Measurements from ENCODE around the gene MAST4.

Gene MAST4

DNA sequence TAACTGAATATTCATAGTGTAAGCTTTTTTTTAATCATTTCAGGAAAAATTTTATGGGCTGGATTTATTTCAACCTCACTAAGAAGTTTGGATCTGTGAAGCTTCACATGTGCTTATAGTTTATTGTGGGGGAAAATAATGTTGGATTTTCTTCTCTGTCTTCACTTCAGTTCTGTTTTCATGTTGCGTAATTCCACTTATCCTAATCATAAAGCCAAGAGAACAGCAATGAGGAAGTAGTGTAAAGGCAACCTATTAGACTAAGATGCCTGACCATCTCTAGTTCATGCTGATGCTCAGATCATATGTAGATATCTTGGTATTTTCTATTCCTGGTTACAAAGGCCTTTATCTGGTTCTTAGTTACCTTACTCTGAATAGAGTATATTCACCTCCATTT, 550.4 kb downstream of the MAST4 start:
- no peak overlapping the region for H3K4me3 ChIP-seq (ENCODE audit: low read length)
- DNase-seq (ENCODE audit: low read depth): peak; percentile 29
- TF ChIP-seq, protein P1, sequence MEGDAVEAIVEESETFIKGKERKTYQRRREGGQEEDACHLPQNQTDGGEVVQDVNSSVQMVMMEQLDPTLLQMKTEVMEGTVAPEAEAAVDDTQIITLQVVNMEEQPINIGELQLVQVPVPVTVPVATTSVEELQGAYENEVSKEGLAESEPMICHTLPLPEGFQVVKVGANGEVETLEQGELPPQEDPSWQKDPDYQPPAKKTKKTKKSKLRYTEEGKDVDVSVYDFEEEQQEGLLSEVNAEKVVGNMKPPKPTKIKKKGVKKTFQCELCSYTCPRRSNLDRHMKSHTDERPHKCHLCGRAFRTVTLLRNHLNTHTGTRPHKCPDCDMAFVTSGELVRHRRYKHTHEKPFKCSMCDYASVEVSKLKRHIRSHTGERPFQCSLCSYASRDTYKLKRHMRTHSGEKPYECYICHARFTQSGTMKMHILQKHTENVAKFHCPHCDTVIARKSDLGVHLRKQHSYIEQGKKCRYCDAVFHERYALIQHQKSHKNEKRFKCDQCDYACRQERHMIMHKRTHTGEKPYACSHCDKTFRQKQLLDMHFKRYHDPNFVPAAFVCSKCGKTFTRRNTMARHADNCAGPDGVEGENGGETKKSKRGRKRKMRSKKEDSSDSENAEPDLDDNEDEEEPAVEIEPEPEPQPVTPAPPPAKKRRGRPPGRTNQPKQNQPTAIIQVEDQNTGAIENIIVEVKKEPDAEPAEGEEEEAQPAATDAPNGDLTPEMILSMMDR (conservative IDR thresholded peaks at IDR 0.05; ENCODE audit: low read length): no peak

DNA sequence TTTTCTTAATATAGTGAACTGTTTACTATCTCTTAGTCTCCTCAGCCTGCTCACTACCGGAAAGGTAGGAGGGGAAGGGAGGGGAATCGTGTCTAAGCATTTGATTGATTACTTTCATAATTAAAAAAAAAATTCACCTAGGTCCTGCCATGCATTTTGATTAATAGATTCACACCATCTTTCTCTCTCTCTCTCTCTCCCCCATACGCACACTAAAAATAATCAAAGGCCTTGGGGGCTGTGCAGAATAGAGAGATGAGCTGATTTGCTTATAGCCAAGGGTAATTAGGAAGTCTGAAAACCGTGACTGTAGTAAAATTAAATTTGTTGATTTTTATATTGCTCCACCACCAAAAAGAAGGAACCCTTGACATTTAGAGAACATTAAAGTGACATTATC, 550.8 kb downstream of the MAST4 start:
- no peak for DNase-seq (ENCODE audit: low read depth)
- TF ChIP-seq, protein P1 (conservative IDR thresholded peaks at IDR 0.05; ENCODE audit: low read length): no peak
- H3K4me3 ChIP-seq (ENCODE audit: low read length): no peak overlapping the region

DNA sequence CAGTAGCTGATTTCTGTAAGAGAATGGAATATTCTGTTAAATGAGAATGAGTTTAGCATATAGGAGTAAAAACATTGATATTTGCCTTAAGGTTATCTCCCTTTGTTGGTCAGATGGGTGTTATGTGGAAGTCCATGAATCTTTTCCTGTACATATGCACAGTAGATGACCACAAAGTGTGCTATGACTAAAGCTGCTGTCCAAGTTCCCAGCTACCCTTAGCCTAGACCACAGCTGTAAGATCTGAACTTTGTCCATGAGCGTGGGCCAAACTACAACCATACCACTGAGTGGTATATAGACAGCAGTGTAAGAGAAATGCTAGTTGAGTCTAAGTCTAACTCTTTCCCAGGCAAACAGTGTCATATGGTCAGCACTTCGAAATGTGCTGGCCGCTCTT, 551.6 kb downstream of the MAST4 start:
- DNase-seq (ENCODE audit: low read depth): no peak
- TF ChIP-seq, protein P1 (conservative IDR thresholded peaks at IDR 0.05; ENCODE audit: low read length): no peak
- no peak overlapping the region for H3K4me3 ChIP-seq (ENCODE audit: low read length)

DNA sequence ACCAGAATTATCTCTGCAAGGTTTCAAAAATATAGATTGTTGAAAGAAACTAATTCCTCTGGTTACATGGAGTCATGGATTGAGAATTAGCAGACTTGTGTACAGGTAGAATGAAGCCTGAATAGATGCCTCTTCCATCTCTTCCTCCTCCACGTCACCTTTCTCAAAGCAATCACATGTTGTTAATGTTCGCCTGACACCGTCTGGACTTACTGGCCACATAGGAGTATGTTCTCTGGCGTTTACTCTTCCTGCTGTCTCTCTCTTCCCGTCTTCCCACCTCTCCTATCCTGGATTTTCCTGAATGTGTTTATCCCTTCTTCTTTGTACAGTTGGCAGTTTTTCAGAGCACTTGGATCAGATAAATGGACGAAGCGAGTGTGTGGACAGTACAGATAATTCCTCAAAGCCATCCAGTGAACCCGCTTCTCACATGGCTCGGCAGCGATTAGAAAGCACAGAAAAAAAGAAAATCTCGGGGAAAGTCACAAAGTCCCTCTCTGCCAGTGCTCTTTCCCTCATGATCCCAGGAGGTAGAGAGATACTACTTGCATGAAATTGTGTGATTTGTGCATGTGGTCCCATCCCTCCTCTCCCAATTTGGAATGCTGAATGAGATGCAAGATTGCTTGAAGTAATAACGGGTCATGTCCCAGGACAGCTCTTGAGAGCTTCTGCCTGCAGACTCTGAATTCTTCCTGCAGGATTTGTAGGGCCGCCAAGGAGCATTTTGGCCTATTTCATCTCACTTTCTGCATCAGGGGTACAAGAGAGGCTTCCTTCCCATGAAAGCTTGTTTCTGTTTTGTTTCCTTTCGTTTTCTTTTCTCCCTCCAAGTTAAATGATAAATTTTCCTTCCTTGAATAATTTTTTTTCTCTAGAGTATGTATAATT, 553.1 kb downstream of the MAST4 start:
- DNase-seq (ENCODE audit: low read depth): no peak
- TF ChIP-seq, protein P1 (conservative IDR thresholded peaks at IDR 0.05; ENCODE audit: low read length): no peak
- H3K4me3 ChIP-seq (ENCODE audit: low read length): no peak overlapping the region

DNA sequence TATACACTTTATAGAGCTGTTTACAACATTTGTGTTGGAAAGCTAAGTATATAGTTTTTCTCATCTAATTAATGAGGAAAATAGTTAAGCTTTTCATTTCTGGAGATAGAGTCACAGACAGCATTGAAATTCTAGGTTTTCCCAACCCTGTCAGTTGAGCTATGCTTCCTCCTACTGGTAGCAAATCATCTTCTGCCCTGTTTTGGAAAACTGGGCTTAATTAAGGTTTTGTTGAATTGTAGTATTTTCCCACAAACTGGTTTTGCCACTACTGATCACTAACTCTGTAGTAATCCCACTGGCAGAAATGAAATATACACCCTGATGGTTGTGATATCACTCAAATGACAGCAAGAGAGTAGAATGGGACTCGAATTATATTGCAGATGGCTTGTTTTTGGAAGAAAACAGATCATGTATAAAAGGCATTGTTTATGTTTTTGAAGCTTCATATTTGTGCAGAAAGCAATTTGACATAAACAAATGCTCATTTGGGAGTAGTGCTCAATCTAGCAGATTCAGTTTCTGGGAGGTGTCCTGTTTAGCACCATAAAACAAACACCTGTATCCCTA, 553.8 kb downstream of the MAST4 start:
- H3K4me3 ChIP-seq (ENCODE audit: low read length): no peak overlapping the region
- TF ChIP-seq, protein P1 (conservative IDR thresholded peaks at IDR 0.05; ENCODE audit: low read length): peak; percentile 82
- peak; percentile 43 for DNase-seq (ENCODE audit: low read depth)

DNA sequence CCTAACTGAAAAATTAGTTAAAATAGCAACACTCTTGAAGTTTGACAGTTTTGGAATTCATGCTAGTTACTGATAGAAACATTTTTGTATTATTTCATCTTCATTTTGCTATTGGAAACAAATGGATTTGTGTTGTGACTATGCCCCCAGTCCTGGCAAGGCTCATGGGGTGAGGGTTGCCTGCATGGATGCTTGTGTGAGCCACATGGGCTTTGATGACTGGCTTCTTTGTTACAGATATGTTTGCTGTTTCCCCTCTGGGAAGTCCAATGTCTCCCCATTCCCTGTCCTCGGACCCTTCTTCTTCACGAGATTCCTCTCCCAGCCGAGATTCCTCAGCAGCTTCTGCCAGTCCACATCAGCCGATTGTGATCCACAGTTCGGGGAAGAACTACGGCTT, 556.2 kb downstream of the MAST4 start:
- no peak for DNase-seq (ENCODE audit: low read depth)
- H3K4me3 ChIP-seq (ENCODE audit: low read length): no peak overlapping the region
- TF ChIP-seq, protein P1 (conservative IDR thresholded peaks at IDR 0.05; ENCODE audit: low read length): no peak

DNA sequence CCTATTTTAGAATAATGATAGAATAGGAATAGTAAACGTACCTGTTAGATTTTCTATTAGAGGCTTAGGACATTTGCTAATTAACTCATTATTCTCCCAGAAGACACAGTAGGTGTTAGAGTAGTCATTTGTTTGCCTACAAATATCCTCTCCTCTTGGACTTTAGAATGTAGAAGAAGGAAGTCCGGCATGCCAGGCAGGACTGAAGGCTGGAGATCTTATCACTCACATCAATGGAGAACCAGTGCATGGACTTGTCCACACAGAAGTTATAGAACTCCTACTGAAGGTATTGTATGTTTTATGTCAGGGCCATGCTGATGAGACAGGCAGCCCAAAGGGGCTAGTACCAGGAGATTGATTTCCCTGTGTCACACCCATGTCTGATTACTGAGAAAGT, 557.1 kb downstream of the MAST4 start:
- DNase-seq (ENCODE audit: low read depth): no peak
- TF ChIP-seq, protein P1 (conservative IDR thresholded peaks at IDR 0.05; ENCODE audit: low read length): no peak

More for the DNA sequence above, 557.1 kb downstream of the MAST4 start:
- no peak overlapping the region for H3K4me3 ChIP-seq (ENCODE audit: low read length)
